Measurements from ENCODE around the gene PCIF1. TPM values are rescaled to one million over a fixed set of nuclear protein-coding genes. Genes with fewer than 3 reads are reported as not detected.

Gene PCIF1
- total and polyA plus RNA-seq, 9 of the 15 experiments (the other 6 are each of a cell fraction or from before 2014, with no cell fraction given), result 5.8 to 29.4 (median 11.3) TPM

DNA sequence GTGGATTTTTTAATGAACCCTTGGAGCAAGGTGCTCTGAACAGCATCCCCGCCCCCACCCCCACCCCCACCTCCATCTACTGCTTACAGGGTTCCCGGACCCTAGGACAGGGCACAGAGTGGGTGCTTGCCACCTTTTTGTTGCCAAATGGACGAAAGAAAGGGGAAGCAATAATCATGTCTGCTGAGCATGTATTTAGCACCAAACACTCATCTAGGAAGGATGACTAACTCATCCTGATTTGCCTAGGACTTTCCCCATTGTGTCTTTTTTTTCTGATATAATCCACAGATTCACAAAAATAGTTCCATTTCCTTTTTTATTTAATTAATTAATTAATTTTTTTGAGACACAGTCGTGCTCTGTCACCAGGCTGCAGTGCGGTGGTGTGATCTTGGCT lies 21.4 kb upstream of the PCIF1 start (continued):
- TF ChIP-seq, protein P1, sequence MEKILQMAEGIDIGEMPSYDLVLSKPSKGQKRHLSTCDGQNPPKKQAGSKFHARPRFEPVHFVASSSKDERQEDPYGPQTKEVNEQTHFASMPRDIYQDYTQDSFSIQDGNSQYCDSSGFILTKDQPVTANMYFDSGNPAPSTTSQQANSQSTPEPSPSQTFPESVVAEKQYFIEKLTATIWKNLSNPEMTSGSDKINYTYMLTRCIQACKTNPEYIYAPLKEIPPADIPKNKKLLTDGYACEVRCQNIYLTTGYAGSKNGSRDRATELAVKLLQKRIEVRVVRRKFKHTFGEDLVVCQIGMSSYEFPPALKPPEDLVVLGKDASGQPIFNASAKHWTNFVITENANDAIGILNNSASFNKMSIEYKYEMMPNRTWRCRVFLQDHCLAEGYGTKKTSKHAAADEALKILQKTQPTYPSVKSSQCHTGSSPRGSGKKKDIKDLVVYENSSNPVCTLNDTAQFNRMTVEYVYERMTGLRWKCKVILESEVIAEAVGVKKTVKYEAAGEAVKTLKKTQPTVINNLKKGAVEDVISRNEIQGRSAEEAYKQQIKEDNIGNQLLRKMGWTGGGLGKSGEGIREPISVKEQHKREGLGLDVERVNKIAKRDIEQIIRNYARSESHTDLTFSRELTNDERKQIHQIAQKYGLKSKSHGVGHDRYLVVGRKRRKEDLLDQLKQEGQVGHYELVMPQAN (IDR thresholded peaks at IDR 0.05; ENCODE audit: borderline replicate concordance), result no peak

DNA sequence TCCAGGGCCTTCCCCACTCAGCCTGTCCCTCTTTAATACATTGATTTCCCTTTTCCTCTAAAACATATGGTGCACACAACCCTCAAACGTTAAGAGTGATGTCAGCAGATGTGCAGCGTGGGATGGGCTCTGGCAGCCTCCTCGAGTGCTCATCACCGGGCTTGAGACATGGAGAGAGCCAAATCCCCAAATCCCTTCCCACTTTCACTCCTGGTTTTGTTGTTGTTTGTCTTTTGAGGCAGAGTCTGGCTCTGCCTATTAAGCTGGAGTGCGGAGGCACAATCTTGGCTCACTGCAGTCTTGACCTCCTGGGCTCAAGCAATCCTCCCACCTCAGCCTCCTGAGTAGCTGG lies 16.7 kb upstream of the PCIF1 start:
- WGBS (ENCODE audit: insufficient coverage, low coverage, missing lambda C conversion rate), result 48% methylated on average over 5 of the region's 5 CpGs
- Histone ChIP-seq H3K9ac (ENCODE audit: insufficient read depth in 1 of 2, low read depth in 2 of 2, low read length in 2 of 2) (no peak overlapping the region), H3K4me1 (replicated peaks in 1 of 2; ENCODE audit: control insufficient read depth in 2 of 2, insufficient read depth in 2 of 2, low read length in 2 of 2) (peaks cover 9 to 16% of the 10 kb centered on the region in 2 experiments; a peak in 4 of 5 replicates), H3K79me2 (ENCODE audit: control insufficient read depth, insufficient read depth, low read length) (no peaks in the 10 kb centered on the region), H3K9me3 (replicated peaks; ENCODE audit: control insufficient read depth, insufficient read depth, low read depth, low read length) (no peaks in the 10 kb centered on the region), H3K27ac (ENCODE audit: extremely low read depth, low read depth, low read length) (no peak overlapping the region), H3K9me1 (ENCODE audit: control insufficient read depth, insufficient read depth, low read length) (no peaks in the 10 kb centered on the region), H3K4me2 (ENCODE audit: insufficient read depth, low read length) (no peak overlapping the region), H3K36me3 (ENCODE audit: control insufficient read depth, insufficient read depth, low read length) (no peaks in the 10 kb centered on the region), H3K4me3 (no peak overlapping the region), H4K20me1 (replicated peaks; ENCODE audit: control insufficient read depth, insufficient read depth, low read length) (0 out of 2 replicates have a peak, but pooled peaks cover 3% of the 10 kb centered on the region), H2AFZ (ENCODE audit: low read depth, low read length) (no peak overlapping the region), H3K27me3 (ENCODE audit: control insufficient read depth in 2 of 2, insufficient read depth in 2 of 2, low read length in 2 of 2) (no peaks in the 10 kb centered on the region)
- BruUV-seq (replicated peaks), result no TSS peak
- ChIA-PET CTCF (ENCODE audit: low intra/inter-chr PET ratio) (no interaction called here), POLR2A (interaction anchor here (0.7 to 2.2 kb wide), 4 partner anchors 9 to 27 kb away, joined by 3 to 9 read pairs (median 4); partner anchors contain the start of genes CTSA, NEURL2 and PCIF1)
- DNase-seq (ENCODE audit: extremely low read depth in 1 of 4, low spot score in 3 of 4) (no peak), FAIRE-seq (no peak), ATAC-seq (no peak)
- intact Hi-C loops (cut with micrococcal nuclease) (no loop called here), in situ Hi-C loops (cut with MboI) (no loop called here)
- TF ChIP-seq HDAC8 (tag; IDR thresholded peaks at IDR 0.05) (no peak), ZNF436 (CRISPR knock-in tag; IDR thresholded peaks at IDR 0.05) (no peak), ZFPM2 (CRISPR knock-in tag; IDR thresholded peaks at IDR 0.05) (no peak), ZBTB1 (CRISPR knock-in tag; IDR thresholded peaks at IDR 0.05; ENCODE audit: borderline replicate concordance, low read depth) (no peak), ZNF408 (CRISPR knock-in tag; IDR thresholded peaks at IDR 0.05; ENCODE audit: low read depth) (no peak), TAF1 (IDR thresholded peaks at IDR 0.05; ENCODE audit: control insufficient read depth, extremely low read depth, insufficient read depth, low read length, severe bottlenecking) (no peak), ZKSCAN1 (IDR thresholded peaks at IDR 0.05; ENCODE audit: low read depth, low read length) (no peak), NONO (IDR thresholded peaks at IDR 0.05; ENCODE audit: low read depth in 2 of 2, low read length in 1 of 2) (no peak), BCL6 (CRISPR knock-in tag; IDR thresholded peaks at IDR 0.05) (no peak), FOXM1 (IDR thresholded peaks at IDR 0.05; ENCODE audit: low read depth) (no peak), FOXM1 (CRISPR knock-in tag; IDR thresholded peaks at IDR 0.05; ENCODE audit: low read depth) (no peak), ZNF12 (CRISPR knock-in tag; IDR thresholded peaks at IDR 0.05) (no peak), ELF4 (CRISPR knock-in tag; IDR thresholded peaks at IDR 0.05) (no peak), CHD1 (IDR thresholded peaks at IDR 0.05; ENCODE audit: low read length) (no peak), NCOA2 (IDR thresholded peaks at IDR 0.05; ENCODE audit: partially characterized antibody in 2 of 2) (no peak), RFX1 (IDR thresholded peaks at IDR 0.05) (no peak)
- TF ChIP-seq, protein P2, sequence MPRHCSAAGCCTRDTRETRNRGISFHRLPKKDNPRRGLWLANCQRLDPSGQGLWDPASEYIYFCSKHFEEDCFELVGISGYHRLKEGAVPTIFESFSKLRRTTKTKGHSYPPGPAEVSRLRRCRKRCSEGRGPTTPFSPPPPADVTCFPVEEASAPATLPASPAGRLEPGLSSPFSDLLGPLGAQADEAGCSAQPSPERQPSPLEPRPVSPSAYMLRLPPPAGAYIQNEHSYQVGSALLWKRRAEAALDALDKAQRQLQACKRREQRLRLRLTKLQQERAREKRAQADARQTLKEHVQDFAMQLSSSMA (CRISPR knock-in tag; IDR thresholded peaks at IDR 0.05), result no peak

All from K562 (cell line).